ENCODE data around the gene CAST.

GRCh38 chr5:96640696-96641095 is 21.5 kb upstream of the CAST start:
- TF ChIP-seq POLR2AphosphoS5 (IDR thresholded peaks at IDR 0.05; ENCODE audit: low read depth, low read length) (no peak), REST (IDR thresholded peaks at IDR 0.05; ENCODE audit: insufficient read depth in 1 of 2, low read depth in 2 of 2, low read length in 2 of 2) (no peak), SIN3A (IDR thresholded peaks at IDR 0.05; ENCODE audit: borderline replicate concordance, insufficient read depth, low read length) (no peak), TAF1 (IDR thresholded peaks at IDR 0.05; ENCODE audit: borderline replicate concordance, insufficient read depth, low read length) (no peak), FOXP2 (optimal IDR thresholded peaks at IDR 0.05; ENCODE audit: borderline replicate concordance, extremely low read depth, extremely low read length, insufficient read depth) (no peak)

All from PFSK-1 (cell line).